ENCODE data around the gene PIH1D1. TPM values are rescaled to one million over a fixed set of nuclear protein-coding genes. Genes with fewer than 3 reads are reported as not detected.

Gene PIH1D1
- total and polyA plus RNA-seq, 2 of the 13 experiments (the other 11 are each of a cell fraction or from before 2014, with no cell fraction given) = 110 to 137 TPM

DNA sequence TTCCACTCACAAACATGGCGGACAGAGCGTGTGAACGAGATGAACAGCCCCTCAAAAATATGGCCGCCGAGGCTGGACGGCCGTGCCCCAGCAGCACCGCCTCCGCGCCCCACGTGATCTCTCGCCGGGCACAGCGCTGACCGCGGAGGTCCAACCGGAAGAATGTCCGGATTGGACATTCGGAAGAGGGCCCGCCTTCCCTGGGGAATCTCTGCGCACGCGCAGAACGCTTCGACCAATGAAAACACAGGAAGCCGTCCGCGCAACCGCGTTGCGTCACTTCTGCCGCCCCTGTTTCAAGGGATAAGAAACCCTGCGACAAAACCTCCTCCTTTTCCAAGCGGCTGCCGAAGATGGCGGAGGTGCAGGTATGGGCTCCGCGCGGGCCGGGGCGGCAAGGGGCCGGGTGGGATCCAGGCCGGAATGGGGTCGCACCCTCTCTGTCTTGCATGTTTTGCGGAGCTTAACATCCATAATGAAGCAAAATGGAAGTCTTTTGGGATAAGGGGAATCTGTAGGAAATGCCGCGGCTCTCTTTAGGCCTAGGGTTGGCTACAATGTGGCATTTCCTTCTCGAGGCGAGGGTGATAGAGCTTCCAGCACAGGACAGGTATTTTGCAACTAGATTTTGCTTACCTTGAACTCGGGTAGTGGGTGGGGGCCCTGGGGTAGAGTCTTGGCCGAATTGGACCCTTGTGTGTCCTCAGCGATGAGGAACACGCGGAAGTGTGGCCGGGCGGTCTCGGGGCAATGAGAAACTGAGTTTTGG is 35.8 kb upstream of the PIH1D1 start, which contains the start of gene RPL13A (continued):
- TF ChIP-seq, protein P1, sequence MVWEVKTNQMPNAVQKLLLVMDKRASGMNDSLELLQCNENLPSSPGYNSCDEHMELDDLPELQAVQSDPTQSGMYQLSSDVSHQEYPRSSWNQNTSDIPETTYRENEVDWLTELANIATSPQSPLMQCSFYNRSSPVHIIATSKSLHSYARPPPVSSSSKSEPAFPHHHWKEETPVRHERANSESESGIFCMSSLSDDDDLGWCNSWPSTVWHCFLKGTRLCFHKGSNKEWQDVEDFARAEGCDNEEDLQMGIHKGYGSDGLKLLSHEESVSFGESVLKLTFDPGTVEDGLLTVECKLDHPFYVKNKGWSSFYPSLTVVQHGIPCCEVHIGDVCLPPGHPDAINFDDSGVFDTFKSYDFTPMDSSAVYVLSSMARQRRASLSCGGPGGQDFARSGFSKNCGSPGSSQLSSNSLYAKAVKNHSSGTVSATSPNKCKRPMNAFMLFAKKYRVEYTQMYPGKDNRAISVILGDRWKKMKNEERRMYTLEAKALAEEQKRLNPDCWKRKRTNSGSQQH (CRISPR knock-in tag; IDR thresholded peaks at IDR 0.05; ENCODE audit: low read depth) = peak; percentile 84; the same call in 1 of the 2 replicates
- TF ChIP-seq NR2F6 (IDR thresholded peaks at IDR 0.05) (no peak), NR2F6 (CRISPR knock-in tag; IDR thresholded peaks at IDR 0.05) (peak; percentile 22; the same call in 1 of the 2 replicates), BCL6 (CRISPR knock-in tag; IDR thresholded peaks at IDR 0.05) (peak; percentile 67), ZNF124 (CRISPR knock-in tag; IDR thresholded peaks at IDR 0.05) (no peak), ZSCAN31 (CRISPR knock-in tag; IDR thresholded peaks at IDR 0.05; ENCODE audit: low read depth) (no peak), ZNF33A (CRISPR knock-in tag; IDR thresholded peaks at IDR 0.05; ENCODE audit: borderline replicate concordance) (peak; percentile 40; the same call in 1 of the 2 replicates), SOX5 (CRISPR knock-in tag; IDR thresholded peaks at IDR 0.05; ENCODE audit: borderline replicate concordance) (peak; percentile 37; the same call in 1 of the 2 replicates), ZSCAN12 (CRISPR knock-in tag; IDR thresholded peaks at IDR 0.05) (0 out of 2 replicates have a peak, but pooled peaks have one; percentile 30), TOE1 (CRISPR knock-in tag; IDR thresholded peaks at IDR 0.05) (peak; percentile 71; the same call in 1 of the 2 replicates), TCF7 (IDR thresholded peaks at IDR 0.05; ENCODE audit: low read depth) (no peak), TAF15 (IDR thresholded peaks at IDR 0.05; ENCODE audit: low read depth, low read length, poor library complexity, severe bottlenecking) (no peak), HMG20A (CRISPR knock-in tag; IDR thresholded peaks at IDR 0.05; ENCODE audit: borderline replicate concordance) (no peak), SIX4 (CRISPR knock-in tag; IDR thresholded peaks at IDR 0.05) (peak; percentile 66), ZSCAN30 (CRISPR knock-in tag; IDR thresholded peaks at IDR 0.05) (no peak), CHD4 (IDR thresholded peaks at IDR 0.05; ENCODE audit: borderline replicate concordance, low read length) (no peak), MZF1 (CRISPR knock-in tag; IDR thresholded peaks at IDR 0.05; ENCODE audit: borderline replicate concordance) (no peak), RBAK (CRISPR knock-in tag; IDR thresholded peaks at IDR 0.05) (no peak), ZNF274 (CRISPR knock-in tag; IDR thresholded peaks at IDR 0.05) (peak; percentile 85)
- TF ChIP-seq, protein P2, sequence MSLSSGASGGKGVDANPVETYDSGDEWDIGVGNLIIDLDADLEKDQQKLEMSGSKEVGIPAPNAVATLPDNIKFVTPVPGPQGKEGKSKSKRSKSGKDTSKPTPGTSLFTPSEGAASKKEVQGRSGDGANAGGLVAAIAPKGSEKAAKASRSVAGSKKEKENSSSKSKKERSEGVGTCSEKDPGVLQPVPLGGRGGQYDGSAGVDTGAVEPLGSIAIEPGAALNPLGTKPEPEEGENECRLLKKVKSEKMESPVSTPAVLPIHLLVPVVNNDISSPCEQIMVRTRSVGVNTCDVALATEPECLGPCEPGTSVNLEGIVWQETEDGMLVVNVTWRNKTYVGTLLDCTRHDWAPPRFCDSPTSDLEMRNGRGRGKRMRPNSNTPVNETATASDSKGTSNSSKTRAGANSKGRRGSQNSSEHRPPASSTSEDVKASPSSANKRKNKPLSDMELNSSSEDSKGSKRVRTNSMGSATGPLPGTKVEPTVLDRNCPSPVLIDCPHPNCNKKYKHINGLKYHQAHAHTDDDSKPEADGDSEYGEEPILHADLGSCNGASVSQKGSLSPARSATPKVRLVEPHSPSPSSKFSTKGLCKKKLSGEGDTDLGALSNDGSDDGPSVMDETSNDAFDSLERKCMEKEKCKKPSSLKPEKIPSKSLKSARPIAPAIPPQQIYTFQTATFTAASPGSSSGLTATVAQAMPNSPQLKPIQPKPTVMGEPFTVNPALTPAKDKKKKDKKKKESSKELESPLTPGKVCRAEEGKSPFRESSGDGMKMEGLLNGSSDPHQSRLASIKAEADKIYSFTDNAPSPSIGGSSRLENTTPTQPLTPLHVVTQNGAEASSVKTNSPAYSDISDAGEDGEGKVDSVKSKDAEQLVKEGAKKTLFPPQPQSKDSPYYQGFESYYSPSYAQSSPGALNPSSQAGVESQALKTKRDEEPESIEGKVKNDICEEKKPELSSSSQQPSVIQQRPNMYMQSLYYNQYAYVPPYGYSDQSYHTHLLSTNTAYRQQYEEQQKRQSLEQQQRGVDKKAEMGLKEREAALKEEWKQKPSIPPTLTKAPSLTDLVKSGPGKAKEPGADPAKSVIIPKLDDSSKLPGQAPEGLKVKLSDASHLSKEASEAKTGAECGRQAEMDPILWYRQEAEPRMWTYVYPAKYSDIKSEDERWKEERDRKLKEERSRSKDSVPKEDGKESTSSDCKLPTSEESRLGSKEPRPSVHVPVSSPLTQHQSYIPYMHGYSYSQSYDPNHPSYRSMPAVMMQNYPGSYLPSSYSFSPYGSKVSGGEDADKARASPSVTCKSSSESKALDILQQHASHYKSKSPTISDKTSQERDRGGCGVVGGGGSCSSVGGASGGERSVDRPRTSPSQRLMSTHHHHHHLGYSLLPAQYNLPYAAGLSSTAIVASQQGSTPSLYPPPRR (CRISPR knock-in tag; IDR thresholded peaks at IDR 0.05; ENCODE audit: borderline replicate concordance) = no peak
- TF ChIP-seq, protein P3, sequence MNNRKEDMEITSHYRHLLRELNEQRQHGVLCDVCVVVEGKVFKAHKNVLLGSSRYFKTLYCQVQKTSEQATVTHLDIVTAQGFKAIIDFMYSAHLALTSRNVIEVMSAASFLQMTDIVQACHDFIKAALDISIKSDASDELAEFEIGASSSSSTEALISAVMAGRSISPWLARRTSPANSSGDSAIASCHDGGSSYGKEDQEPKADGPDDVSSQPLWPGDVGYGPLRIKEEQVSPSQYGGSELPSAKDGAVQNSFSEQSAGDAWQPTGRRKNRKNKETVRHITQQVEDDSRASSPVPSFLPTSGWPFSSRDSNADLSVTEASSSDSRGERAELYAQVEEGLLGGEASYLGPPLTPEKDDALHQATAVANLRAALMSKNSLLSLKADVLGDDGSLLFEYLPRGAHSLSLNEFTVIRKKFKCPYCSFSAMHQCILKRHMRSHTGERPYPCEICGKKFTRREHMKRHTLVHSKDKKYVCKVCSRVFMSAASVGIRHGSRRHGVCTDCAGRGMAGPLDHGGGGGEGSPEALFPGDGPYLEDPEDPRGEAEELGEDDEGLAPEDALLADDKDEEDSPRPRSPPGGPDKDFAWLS (CRISPR knock-in tag; IDR thresholded peaks at IDR 0.05; ENCODE audit: borderline replicate concordance) = no peak
